H9 (cell line): ENCODE results near the gene ATF6. TPM values are rescaled to one million over a fixed set of nuclear protein-coding genes. Genes with fewer than 3 reads are reported as not detected.
A peak's percentile ranks its signal among the peaks of the same experiment; 100 is the strongest.

Experiments used
- DNase-seq: peaks from one replicate; pipeline ENCODE4 v3.0.0-alpha.2; 2017
- H2AFZ ChIP-seq: one replicate; pipeline ENCODE4 v1.6.1; 2013; ENCODE audit warnings: mild to moderate bottlenecking, low read length, control low read depth, moderate library complexity
- H2AK5ac ChIP-seq: 2 replicates; pipeline ENCODE4 v1.6.1; 2013; ENCODE audit warnings: low read length, control low read depth, mixed read lengths; ENCODE audit not compliant: insufficient read length
- H2BK120ac ChIP-seq: one replicate; pipeline ENCODE4 v1.6.1; 2013; ENCODE audit warnings: low read depth, mild to moderate bottlenecking, low read length, control low read depth, inconsistent platforms; ENCODE audit not compliant: poor library complexity, severe bottlenecking
- H2BK12ac ChIP-seq: 2 replicates; pipeline ENCODE4 v1.6.1; 2013; ENCODE audit warnings: low read length, control low read depth, mixed read lengths, low read depth; ENCODE audit not compliant: insufficient read length
- H2BK15ac ChIP-seq: 2 replicates; pipeline ENCODE4 v1.6.1; 2013; ENCODE audit warnings: low read depth, low read length, control low read depth
- H2BK20ac ChIP-seq: one replicate; pipeline ENCODE4 v1.6.1; 2013; ENCODE audit warnings: low read depth, mild to moderate bottlenecking, low read length, control low read depth, inconsistent platforms; ENCODE audit not compliant: poor library complexity, severe bottlenecking
- H2BK5ac ChIP-seq: 2 replicates; pipeline ENCODE4 v1.6.1; 2013; ENCODE audit warnings: low read length, control low read depth, mixed read lengths; ENCODE audit not compliant: insufficient read length
- H3K14ac ChIP-seq: 2 replicates; pipeline ENCODE4 v1.6.1; 2013; ENCODE audit warnings: low read length, control low read depth; ENCODE audit not compliant: insufficient read depth
- H3K18ac ChIP-seq: 2 replicates; pipeline ENCODE4 v1.6.1; 2013; ENCODE audit warnings: low read depth, mild to moderate bottlenecking, mixed read lengths, low read length, control low read depth; ENCODE audit not compliant: insufficient read length
- H3K23ac ChIP-seq: 2 replicates; pipeline ENCODE4 v1.6.1; 2013; ENCODE audit warnings: low read length, control low read depth, mixed read lengths, low read depth; ENCODE audit not compliant: insufficient read length
- H3K23me2 ChIP-seq: 2 replicates; pipeline ENCODE4 v1.6.1; 2013; ENCODE audit warnings: low read depth, mild to moderate bottlenecking, mixed read lengths, low read length, control low read depth; ENCODE audit not compliant: insufficient read length, poor library complexity, severe bottlenecking
- H3K27ac ChIP-seq: 2 replicates; pipeline ENCODE4 v1.5.1; 2013; ENCODE audit warnings: low read length, control low read depth, mixed read lengths, low read depth; ENCODE audit not compliant: insufficient read length
- H3K27me3 ChIP-seq: 2 replicates; pipeline ENCODE4 v1.6.1; 2013; ENCODE audit warnings: low read length, control low read depth, inconsistent platforms; ENCODE audit not compliant: insufficient read depth
- H3K4ac ChIP-seq: 2 replicates; pipeline ENCODE4 v1.6.1; 2013; ENCODE audit warnings: low read depth, mild to moderate bottlenecking, control low read depth, inconsistent platforms, low read length, moderate library complexity
- H3K4me1 ChIP-seq: 2 replicates; pipeline ENCODE4 v1.6.1; 2013; ENCODE audit warnings: low read length, control low read depth, inconsistent platforms; ENCODE audit not compliant: insufficient read depth
- H3K4me2 ChIP-seq: 2 replicates; pipeline ENCODE4 v1.6.1; 2013; ENCODE audit warnings: low read length, control low read depth, mixed read lengths; ENCODE audit not compliant: insufficient read length, insufficient read depth
- H3K56ac ChIP-seq: 2 replicates; pipeline ENCODE4 v1.6.1; 2013; ENCODE audit warnings: low read depth, mild to moderate bottlenecking, mixed read lengths, low read length, control low read depth; ENCODE audit not compliant: insufficient read length
- H3K79me1 ChIP-seq: 2 replicates; pipeline ENCODE4 v1.6.1; 2013; ENCODE audit warnings: low read depth, mild to moderate bottlenecking, moderate library complexity, low read length, control low read depth, inconsistent platforms; ENCODE audit not compliant: insufficient read depth, poor library complexity, severe bottlenecking
- H3K79me2 ChIP-seq: 2 replicates; pipeline ENCODE4 v1.6.1; 2013; ENCODE audit warnings: low read length, control low read depth, inconsistent platforms; ENCODE audit not compliant: insufficient read depth
- H3K9ac ChIP-seq: 2 replicates; pipeline ENCODE4 v1.6.1; 2013; ENCODE audit warnings: low read length, control low read depth, mixed read lengths; ENCODE audit not compliant: insufficient read length; ENCODE audit errors: extremely low read depth
- H3K9me3 ChIP-seq: one replicate; pipeline ENCODE4 v1.6.1; 2013; ENCODE audit warnings: low read depth, low read length, inconsistent platforms; ENCODE audit not compliant: control insufficient read depth
- H3T11ph ChIP-seq: one replicate; pipeline ENCODE4 v1.6.1; 2013; ENCODE audit warnings: mild to moderate bottlenecking, low read length, control low read depth, inconsistent platforms
- H4K20me1 ChIP-seq: one replicate; pipeline ENCODE4 v1.6.1; 2013; ENCODE audit not compliant: control insufficient read depth, insufficient read length, insufficient read depth
- H4K5ac ChIP-seq: 2 replicates; pipeline ENCODE4 v1.6.1; 2013; ENCODE audit warnings: low read depth, mild to moderate bottlenecking, mixed read lengths, low read length, control low read depth; ENCODE audit not compliant: insufficient read length
- H4K8ac ChIP-seq: replicated peaks from 2 replicates; pipeline ENCODE4 v1.6.1; 2013; ENCODE audit warnings: low read length, control low read depth, mixed read lengths, low read depth; ENCODE audit not compliant: insufficient read length
- H4K91ac ChIP-seq: 2 replicates; pipeline ENCODE4 v1.6.1; 2013; ENCODE audit warnings: low read depth, mild to moderate bottlenecking, moderate library complexity, mixed read lengths, low read length, control low read depth; ENCODE audit not compliant: insufficient read length
- H3K27ac Mint-ChIP-seq, 3 experiments: 2 replicates in 2 of 3; 3 replicates in 1 of 3; pipeline ENCODE4 v1.8.0; 2020 to 2021; ENCODE audit warnings: mixed read lengths in 3 of 3, mild to moderate bottlenecking in 1 of 3, moderate library complexity in 1 of 3
- H3K27me3 Mint-ChIP-seq: 2 replicates; pipeline ENCODE4 v1.8.0; 2021; ENCODE audit warnings: low read depth, mild to moderate bottlenecking, moderate library complexity, mixed read lengths
- H3K36me3 Mint-ChIP-seq, 3 experiments: 2 replicates in 2 of 3; 3 replicates in 1 of 3; pipeline ENCODE4 v1.8.0; 2020 to 2021; ENCODE audit warnings: low read depth in 3 of 3, mixed read lengths in 3 of 3; ENCODE audit not compliant: insufficient read depth in 1 of 3
- H3K4me1 Mint-ChIP-seq, 2 experiments: 2 replicates each; pipeline ENCODE4 v1.8.0; 2020; ENCODE audit warnings: mixed read lengths in 2 of 2
- H3K4me3 Mint-ChIP-seq, 2 experiments: 2 replicates in 1 of 2; 3 replicates in 1 of 2; pipeline ENCODE4 v1.8.0; 2020 to 2021; ENCODE audit warnings: mild to moderate bottlenecking in 2 of 2, mixed read lengths in 2 of 2, moderate library complexity in 1 of 2
- H3K9me3 Mint-ChIP-seq, 2 experiments: 2 replicates in 1 of 2; 3 replicates in 1 of 2; pipeline ENCODE4 v1.8.0; 2020; ENCODE audit warnings: mild to moderate bottlenecking in 2 of 2, mixed read lengths in 2 of 2, moderate library complexity in 1 of 2
- WGBS: extraction: QIAGEN DNeasy Blood & Tissue Kit; methylation state at CpG from one replicate; pipeline ENCODE4 v1.1.7; 2013; ENCODE audit warnings: missing lambda C conversion rate, low lambda C conversion rate, mixed read lengths; ENCODE audit not compliant: insufficient read length; ENCODE audit errors: extremely low coverage; 5-methylcytosine and 5-hydroxymethylcytosine counted together
- total RNA-seq: library from RNA; stranded (reverse); gene quantifications from 2 replicates; pipeline ENCODE4 v1.2.1, GENCODE V29; 2021
- TF ChIP-seq, protein P1 (sequence below): fragments of 200-600 bp; sonication (generic); conservative IDR thresholded peaks from 3 replicates; pipeline ENCODE4 v1.8.0; 2021; ENCODE audit warnings: antibody characterized with exemption, mild to moderate bottlenecking

ATF6 gene
- total RNA-seq, 1 experiment from 2014 or later = 11.2 TPM

DNA sequence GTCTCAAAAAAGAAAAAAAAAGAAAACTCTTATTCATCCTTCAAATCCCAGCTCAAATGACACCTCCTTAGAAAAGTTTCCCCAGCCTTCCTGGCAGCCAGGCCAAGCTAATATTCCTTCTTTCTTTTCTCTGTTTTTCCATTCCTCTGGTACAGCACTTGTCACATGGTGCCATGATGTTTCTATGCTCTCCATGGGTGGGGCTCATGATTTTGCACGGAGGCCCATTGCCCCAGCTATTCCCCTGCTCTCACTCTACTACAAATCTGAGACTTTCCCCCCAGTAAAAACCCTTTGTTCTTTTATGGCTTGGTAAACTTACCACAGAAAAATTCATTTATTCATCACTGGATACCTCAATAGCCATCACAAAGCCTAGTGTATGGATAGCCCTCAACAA is 231.0 kb downstream of the ATF6 start:
- Histone ChIP-seq H3K14ac (no peak overlapping the region), H3K23me2 (no peaks in the 10 kb centered on the region), H3K23ac (no peak overlapping the region), H3K4me2 (no peak overlapping the region), H3K27me3 (no peaks in the 10 kb centered on the region), H2BK20ac (no peak overlapping the region), H3T11ph (no peak overlapping the region), H2BK12ac (no peak overlapping the region), H3K9me3 (no peaks in the 10 kb centered on the region), H2AK5ac (no peak overlapping the region), H3K27ac (no peak overlapping the region), H2BK120ac (no peak overlapping the region), H4K91ac (no peak overlapping the region), H4K8ac (no peak overlapping the region), H3K79me1 (no peaks in the 10 kb centered on the region), H3K56ac (no peak overlapping the region), H2BK15ac (no peak overlapping the region), H3K79me2 (no peaks in the 10 kb centered on the region), H3K9ac (no peak overlapping the region), H4K20me1 (no peaks in the 10 kb centered on the region), H4K5ac (no peak overlapping the region), H2BK5ac (no peak overlapping the region), H3K4me1 (no peaks in the 10 kb centered on the region), H3K4ac (no peak overlapping the region), H2AFZ (no peak overlapping the region), H3K18ac (no peak overlapping the region)
- Mint-ChIP-seq H3K27me3 (no peaks in the 10 kb centered on the region), H3K27ac (peak overlapping the region in 1 of 3 experiments; percentile 9; a peak in 1 of 7 replicates), H3K4me3 (no peak overlapping the region), H3K4me1 (no peaks in the 10 kb centered on the region), H3K9me3 (no peaks in the 10 kb centered on the region; a peak in 2 of 5 replicates), H3K36me3 (peaks cover 0 to 12% (median 0%) of the 10 kb centered on the region in 3 experiments; a peak in 1 of 7 replicates)
- TF ChIP-seq, protein P1, sequence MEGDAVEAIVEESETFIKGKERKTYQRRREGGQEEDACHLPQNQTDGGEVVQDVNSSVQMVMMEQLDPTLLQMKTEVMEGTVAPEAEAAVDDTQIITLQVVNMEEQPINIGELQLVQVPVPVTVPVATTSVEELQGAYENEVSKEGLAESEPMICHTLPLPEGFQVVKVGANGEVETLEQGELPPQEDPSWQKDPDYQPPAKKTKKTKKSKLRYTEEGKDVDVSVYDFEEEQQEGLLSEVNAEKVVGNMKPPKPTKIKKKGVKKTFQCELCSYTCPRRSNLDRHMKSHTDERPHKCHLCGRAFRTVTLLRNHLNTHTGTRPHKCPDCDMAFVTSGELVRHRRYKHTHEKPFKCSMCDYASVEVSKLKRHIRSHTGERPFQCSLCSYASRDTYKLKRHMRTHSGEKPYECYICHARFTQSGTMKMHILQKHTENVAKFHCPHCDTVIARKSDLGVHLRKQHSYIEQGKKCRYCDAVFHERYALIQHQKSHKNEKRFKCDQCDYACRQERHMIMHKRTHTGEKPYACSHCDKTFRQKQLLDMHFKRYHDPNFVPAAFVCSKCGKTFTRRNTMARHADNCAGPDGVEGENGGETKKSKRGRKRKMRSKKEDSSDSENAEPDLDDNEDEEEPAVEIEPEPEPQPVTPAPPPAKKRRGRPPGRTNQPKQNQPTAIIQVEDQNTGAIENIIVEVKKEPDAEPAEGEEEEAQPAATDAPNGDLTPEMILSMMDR = no peak
- no peak for DNase-seq
- WGBS = no CpG with 5 or more reads among the region's 1 CpG
